ENCODE results near the gene MAD1L1.

The MAD1L1 gene

GRCh38 chr7:2202361-2202761 lies 30.4 kb downstream of the MAD1L1 start:
- no peak for TF ChIP-seq CTCF (conservative IDR thresholded peaks at IDR 0.05; ENCODE audit: low read depth)
- DNase-seq (ENCODE audit: low spot score): no peak
- ChIA-PET CTCF (no interaction called here), POLR2A (ENCODE audit: low non-redundant PET) (no interaction called here)
- H3K27ac ChIP-seq: no peak overlapping the region

- TF ChIP-seq CTCF (conservative IDR thresholded peaks at IDR 0.05; ENCODE audit: low read depth): no peak
- CTCF ChIA-PET: no interaction called here
- no peak overlapping the region for H3K27ac ChIP-seq
- no peak for DNase-seq (ENCODE audit: low spot score)
- POLR2A ChIA-PET (ENCODE audit: low non-redundant PET): no interaction called here
Observed at GRCh38 chr7:2201686-2202360, 30.9 kb downstream of the MAD1L1 start.

GRCh38 chr7:2201128-2201527 lies 31.6 kb downstream of the MAD1L1 start:
- POLR2A ChIA-PET (ENCODE audit: low non-redundant PET): interaction anchor here (0.7 kb wide), 1 partner anchor 16 kb away, joined by 3 read pairs; no protein-coding TSS in a partner anchor
- no peak for TF ChIP-seq CTCF (conservative IDR thresholded peaks at IDR 0.05; ENCODE audit: low read depth)

DNA sequence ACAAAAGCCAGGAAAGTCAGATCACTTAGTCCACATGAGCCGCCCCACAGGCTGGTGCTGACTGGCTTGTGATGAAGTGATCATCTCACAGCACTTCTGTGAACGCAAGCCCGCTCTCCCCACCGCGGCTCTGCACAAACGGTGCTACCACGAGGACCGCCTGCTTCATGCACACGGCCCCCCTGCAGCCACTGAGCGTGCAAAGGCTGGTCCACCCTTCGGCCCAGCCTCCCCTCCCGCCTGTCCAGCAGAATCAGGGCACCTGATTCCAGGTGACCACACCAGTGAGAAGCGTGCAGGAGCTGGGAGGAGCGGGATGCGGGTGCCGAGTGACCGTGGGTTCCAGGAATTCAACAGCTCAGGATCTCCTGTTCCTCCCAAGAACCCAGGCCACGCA lies 32.2 kb downstream of the MAD1L1 start:
- DNase-seq (ENCODE audit: low spot score): no peak
- H3K27ac ChIP-seq: no peak overlapping the region
- ChIA-PET POLR2A (ENCODE audit: low non-redundant PET) (interaction anchor here (0.7 kb wide), 1 partner anchor 17 kb away, joined by 3 read pairs; no protein-coding TSS in a partner anchor), CTCF (interaction anchor here (0.5 to 0.6 kb wide), 2 partner anchors 20 to 319 kb away, joined by 3 to 5 read pairs; no protein-coding TSS in a partner anchor)
- no peak for TF ChIP-seq CTCF (conservative IDR thresholded peaks at IDR 0.05; ENCODE audit: low read depth)

More at GRCh38 chr7:2201128-2201527, 31.6 kb downstream of the MAD1L1 start:
- H3K27ac ChIP-seq: no peak overlapping the region
- no peak for DNase-seq (ENCODE audit: low spot score)
- CTCF ChIA-PET: no interaction called here

GRCh38 chr7:2199956-2200583 lies 32.7 kb downstream of the MAD1L1 start:
- peak overlapping the region; percentile 79 for H3K27ac ChIP-seq
- no peak for TF ChIP-seq CTCF (conservative IDR thresholded peaks at IDR 0.05; ENCODE audit: low read depth)
- no peak for DNase-seq (ENCODE audit: low spot score)
- ChIA-PET CTCF (interaction anchor here (0.5 to 0.6 kb wide), 2 partner anchors 19 to 319 kb away, joined by 3 to 5 read pairs; no protein-coding TSS in a partner anchor), POLR2A (ENCODE audit: low non-redundant PET) (no interaction called here)

DNA sequence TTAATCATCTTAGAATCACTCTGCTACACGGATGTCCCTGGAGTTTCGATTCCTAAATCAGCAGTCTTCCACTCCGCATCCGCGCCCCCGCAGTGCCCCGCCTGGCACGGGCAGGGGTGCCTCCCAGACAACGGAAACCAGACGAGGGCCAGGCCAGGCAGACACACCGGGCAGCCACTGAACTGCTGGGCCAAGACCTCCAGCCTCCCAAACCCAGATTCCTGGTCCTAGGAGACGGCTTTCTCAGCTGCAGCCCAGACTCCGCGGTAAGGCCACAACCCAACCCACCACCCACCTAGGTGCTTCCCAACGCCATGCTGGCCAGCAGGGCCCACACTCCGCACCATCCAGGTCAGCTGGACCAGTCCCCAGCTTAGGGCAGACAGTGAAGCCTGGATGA lies 33.2 kb downstream of the MAD1L1 start:
- POLR2A ChIA-PET (ENCODE audit: low non-redundant PET): no interaction called here
- CTCF ChIA-PET: no interaction called here
- no peak for TF ChIP-seq CTCF (conservative IDR thresholded peaks at IDR 0.05; ENCODE audit: low read depth)
- DNase-seq (ENCODE audit: low spot score): no peak
- H3K27ac ChIP-seq: peak overlapping the region; percentile 79

All from RWPE1 (cell line).